GM19025 (cell line): ENCODE measurements around the gene NGEF.

Experiments used
- ATAC-seq: cut with Tn5 transposase; IDR thresholded peaks from one replicate; pipeline ENCODE4 v1.9.1; 2021; ENCODE audit warnings: mild to moderate bottlenecking, low read depth, moderate library complexity; ENCODE audit not compliant: unreplicated experiment

NGEF gene

DNA sequence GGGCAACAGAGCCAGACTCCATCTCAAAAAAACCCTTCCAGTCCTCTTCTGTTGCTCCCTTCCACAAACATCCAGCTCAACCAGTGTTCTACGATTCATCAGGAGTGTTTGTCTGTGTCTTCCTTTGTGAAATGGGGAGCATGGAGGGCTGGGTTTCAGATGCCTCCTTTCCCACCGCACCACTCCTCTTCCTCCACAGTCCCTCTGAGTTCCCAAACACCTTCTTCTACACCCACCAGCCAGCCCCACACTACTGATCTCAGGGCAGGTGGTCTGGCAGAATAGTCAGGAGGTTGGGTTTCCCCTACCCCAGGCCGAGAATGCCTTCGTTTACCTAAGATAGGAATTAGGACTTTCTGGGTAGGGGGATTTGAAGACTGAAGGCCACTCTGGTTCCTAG lies 36.9 kb downstream of the NGEF start:
- no peak for ATAC-seq

DNA sequence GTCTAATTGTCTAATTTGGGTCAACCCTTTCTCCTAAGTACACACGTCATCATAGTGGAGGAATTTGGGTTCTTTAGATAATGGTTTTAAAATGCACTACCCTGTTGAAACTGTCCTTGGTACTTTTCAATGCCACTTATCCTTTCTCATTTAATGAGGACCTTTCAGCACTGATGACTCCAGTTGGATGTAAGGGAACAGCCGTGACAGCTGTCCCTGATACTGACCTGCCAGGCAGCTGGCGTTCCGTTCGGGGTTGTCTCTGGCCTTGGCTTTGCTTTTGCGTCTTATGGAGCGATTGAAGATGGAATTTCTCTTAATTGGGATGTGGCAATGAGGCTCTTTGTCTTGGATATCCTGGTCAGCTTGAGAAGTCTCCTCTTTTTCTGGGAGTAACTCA lies 38.7 kb downstream of the NGEF start:
- ATAC-seq, result no peak

DNA sequence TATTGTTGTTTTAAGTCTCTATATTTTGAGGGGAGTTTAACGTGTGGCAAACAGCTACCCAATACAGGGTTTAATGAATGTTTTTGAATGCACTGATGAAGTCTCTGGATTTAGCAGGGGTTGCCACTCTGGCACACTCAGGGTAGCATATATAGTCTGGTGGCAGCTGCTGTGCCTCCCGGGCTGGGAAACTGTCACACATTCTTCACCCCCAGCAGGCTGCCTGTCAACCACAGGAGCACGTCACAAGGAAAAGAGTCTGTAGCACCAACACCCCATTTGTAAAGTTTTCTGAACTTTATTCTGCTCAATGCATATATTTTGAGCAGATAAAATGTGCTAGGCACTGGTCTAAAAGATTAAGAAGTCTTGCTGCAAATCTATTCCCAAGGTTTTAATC lies 39.3 kb downstream of the NGEF start:
- no peak for ATAC-seq

DNA sequence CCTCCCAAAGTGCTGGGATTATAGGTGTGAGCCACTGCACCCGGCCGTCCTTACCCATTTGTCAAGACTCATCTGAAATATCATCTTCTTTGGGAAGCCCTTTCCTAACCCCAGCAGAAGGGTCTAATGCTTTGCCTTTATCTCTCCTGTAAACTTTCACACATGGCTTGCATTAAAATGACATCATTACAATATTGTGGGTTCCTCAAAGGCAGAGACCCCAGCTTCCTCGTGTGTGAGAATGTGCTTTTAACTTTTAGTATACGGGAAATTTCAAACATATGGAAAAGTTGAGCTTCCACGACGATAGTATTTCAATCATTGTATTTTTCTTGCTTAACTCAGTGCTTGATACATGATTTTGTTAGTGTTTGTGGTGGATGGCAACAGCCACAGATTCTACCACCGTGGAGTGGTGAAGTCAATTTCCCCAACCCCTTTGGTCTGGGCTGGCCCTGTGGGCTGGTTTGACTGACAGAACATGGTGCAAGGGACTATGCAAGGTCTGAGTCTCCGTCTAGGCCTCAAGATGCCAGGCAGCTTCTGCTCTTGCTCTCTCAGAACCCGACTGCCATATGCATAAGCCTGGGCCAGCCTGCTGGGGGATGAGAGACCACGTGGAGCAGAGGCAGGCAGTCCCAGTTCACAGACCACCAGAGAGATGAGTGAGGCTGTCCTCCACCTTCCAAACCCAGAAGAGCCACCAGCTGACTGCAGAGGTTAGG lies 39.9 kb downstream of the NGEF start:
- ATAC-seq, result no peak

DNA sequence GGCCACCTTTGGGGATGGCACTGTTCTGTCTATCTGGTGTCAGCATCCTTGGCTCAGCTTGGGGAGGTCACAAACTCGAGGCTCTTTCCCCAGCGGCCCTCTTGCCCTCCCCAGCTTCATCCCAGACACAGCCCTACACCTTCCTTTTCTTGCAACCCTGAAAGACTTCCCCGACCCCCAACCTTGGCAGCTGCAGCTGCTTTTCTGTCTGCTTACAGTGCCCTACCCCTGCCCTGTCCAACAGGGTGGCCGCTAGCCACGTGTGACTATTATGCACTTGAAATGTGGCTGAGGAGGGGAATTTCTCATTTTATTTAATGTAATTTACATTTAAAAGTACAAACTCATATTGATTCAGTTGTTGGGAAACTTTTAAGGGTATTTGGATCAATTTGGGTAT lies 41.3 kb downstream of the NGEF start:
- no peak for ATAC-seq

DNA sequence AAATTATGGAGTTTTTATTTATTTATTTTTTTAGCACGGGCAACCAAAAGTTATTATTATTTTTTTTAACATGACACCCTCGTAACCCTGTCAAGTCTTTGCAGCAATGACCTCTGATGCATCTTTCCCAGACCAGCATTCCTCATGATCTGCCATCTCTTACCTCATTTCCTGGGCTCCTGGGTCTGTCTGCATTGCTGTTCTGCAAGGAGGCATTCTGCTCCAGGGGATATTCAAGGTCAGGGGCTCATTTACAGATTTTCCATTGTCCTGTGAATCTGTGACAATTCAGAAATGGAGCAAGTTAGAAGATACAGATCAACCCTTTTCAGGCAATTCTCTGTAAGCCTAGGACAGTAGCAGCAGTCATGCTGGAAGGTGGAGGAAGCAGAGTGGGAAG lies 43.0 kb downstream of the NGEF start:
- no peak for ATAC-seq

DNA sequence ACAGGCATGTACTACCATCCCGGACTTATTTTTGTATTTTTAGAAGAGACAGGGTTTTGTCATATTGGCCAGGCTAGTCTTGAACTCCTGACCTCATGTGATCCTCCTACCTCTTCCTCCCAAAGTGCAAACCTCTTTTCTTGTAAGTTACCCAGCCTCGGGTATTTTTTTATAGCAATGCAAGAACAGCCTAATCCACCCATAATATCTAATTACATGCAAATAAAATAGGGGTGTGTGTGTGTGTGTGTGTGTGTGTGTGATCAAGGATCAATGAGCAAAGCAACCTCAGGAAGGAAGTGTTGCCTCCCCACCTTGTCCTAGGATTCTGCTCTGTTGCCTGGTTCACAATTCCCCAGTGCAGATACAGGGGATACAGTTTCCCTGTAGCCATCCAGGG lies 45.6 kb downstream of the NGEF start:
- ATAC-seq, result no peak

DNA sequence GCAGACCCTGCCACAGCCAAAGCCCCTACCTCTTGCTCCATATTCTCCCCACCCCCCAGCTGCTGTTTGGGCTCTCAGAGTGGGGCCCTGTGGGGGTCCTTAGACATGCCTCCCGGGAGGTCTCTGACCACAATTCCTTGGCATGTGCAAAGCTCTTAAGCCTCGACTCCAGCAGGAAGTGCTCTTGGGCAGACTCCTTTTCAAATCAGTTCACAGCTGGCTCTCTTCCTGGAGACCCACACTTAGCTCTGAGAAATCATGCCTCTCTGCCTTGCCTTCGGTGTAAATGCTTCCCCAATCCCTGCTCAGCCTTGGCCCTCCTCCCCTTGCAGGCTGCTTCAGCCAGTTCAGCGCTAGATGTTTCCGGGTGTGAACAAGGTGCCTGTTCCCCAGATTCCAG lies 46.9 kb downstream of the NGEF start:
- no peak for ATAC-seq

DNA sequence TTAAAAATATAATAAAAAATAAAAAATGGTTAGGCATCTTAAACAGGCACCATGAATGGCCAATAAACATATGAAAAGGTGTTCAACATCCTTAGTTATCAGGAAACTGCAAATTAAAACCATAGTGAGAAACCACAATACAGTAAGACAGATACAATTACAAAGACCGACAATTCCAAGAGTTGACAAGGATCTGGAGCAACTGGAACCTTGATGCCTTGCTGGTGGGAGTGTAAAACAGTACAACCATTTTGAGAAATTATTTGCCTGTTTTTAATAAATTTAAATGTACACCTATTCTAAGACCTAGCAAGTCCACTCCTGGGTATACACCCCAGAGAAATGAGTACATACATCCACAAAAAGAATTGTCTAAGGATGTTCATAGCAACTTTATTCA lies 49.1 kb downstream of the NGEF start:
- ATAC-seq, result no peak

DNA sequence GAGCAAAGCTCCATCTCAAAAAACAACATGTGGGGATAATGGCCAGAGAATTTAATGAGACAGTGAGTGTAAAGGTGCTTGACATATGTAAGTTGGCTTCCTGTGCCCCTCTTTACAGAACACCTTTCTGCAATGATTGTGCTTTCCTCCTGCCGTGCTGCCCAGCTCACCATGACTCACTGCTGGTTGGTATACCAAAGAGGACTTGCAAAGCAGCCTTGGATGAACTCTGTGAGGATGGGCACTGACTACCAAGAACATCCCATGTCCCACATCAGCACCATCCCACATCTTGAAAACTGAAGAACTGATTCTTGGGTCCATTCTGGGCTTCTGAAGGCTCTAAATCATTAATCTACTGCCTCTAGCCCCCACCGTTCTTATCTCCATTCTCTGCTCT lies 52.2 kb downstream of the NGEF start:
- ATAC-seq, result no peak

DNA sequence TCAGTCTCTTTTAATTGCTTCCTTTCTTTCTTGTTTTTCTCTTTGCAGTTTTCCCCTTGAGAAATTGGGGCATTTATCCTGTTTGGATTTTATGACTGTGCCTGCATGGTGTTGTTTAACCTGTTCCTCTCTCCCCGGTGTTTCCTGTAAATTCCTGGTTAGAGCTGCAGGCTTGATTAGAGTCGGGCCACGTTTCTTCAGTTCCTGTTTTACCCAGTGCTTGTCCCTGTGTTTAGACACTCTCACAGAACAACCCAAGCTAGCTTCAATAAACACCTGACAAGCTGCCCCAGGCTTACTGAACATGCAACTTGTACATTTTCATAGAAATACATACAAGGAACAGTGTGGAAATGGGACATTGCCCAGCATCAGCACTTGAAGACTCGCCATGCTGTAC lies 53.9 kb downstream of the NGEF start:
- no peak for ATAC-seq

DNA sequence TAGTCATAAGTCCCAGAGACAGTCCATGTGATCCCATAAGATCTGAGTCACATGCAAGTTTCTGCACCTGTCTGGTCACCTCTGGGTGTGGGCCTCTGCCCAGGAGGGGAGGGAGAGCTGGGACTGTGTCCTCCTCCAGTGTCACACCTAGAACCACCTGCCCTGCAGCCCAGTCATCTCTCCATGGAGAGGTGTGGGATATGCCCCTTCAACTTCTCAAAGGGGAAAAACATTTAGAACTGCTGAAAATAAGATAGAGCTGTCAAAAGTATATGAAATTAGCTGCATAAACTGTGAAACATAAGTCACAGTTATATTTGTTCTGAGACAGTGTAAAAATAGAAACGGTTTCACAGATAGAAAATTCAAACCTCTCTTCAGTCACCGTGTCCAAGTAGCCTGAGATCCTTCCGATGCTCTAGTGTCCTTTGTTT lies 55.4 kb downstream of the NGEF start:
- ATAC-seq, result no peak

DNA sequence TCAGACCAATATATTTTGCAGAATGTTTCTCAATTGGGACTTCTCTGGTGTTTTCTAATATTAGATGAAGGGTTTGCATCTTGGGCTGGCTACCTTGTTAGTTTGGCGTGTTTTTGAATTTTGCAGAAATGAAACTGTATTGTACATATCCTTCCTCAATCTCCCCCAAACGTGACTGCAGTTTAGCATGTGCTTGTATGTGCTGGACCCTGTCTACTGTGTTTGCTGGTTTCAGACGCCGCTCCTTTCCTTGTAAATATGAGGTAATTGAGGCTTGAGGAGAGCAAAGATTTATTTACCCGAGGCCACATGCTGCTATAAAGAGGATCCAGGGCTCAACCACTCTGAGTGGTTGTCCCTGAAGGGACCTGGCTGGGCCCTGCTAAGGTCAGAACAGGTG lies 57.2 kb downstream of the NGEF start:
- no peak for ATAC-seq

DNA sequence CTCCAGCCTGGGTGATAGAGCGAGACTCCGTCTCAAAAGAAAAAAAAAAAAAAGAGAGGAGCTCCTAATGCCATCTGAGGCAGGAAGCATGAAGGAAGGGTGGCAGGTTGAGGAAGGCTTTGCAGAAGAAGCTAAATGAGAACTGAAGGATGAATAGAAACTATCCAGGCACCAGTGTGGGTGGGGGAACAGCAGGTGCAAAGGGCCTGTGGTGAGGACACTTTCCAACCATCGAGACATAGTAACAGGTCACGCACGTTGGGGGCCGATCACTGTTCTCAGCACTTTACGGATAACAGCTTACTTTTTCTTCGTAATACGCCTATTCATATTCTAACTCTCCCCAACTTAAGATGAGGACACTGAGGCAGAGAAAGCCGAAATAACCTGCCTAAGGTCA lies 58.4 kb downstream of the NGEF start:
- ATAC-seq, result no peak

DNA sequence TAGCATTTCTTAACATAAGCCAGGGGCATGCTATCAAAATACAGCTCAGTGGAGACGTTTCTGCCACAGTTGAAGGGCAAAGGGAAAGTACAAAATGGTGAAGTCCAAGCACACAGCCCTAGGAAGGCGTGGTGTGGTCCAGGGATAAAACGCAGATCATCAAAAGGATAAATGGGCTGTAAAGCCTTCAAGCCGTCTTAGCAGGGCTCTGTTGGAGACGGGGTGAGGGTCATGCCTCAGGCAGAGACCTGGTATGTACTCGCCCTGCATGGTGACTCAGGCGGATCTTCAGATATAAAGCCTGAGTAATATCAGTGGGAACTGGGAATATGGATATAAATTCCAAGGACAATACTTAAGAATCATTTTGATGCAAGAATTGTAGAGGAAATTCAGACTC lies 61.2 kb downstream of the NGEF start:
- ATAC-seq, result no peak

DNA sequence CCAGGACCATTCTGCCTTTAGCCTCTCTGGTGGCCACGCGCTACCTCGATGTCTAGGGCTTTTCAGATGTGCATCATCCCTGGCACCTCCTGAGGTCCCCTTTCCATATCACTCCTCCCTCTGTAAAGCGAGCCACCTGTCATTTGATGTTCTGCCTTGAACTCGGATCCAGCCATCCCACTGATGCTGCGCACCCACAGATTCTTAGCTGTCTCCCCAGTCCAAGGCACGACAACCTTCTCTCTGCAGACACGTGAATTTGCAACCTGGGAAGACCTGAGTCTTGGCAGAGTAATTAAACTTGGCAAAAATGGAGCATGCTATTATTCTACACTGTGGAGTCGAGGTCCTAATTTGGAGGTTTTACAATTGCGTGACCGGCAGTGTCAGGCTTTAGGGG lies 61.9 kb downstream of the NGEF start:
- no peak for ATAC-seq

DNA sequence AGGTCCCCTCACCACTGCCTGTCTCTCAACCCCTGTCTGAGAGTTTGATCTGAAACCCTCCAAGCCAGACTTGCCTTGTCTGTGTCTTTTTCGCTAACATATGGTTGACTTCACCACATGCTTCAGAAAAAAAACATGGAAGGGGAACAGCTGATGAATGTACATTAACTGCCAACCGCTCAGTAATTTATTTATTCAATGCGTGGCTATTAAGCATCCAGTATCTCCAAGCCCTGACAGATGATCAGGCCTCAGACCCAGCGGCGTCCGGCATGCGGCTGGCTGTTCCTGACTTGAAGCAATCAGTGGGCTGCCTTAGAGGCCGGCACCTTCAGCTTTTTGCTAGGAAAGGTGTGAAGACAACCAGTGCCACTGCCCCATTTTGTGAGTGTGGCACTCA lies 62.3 kb downstream of the NGEF start:
- ATAC-seq, result no peak

DNA sequence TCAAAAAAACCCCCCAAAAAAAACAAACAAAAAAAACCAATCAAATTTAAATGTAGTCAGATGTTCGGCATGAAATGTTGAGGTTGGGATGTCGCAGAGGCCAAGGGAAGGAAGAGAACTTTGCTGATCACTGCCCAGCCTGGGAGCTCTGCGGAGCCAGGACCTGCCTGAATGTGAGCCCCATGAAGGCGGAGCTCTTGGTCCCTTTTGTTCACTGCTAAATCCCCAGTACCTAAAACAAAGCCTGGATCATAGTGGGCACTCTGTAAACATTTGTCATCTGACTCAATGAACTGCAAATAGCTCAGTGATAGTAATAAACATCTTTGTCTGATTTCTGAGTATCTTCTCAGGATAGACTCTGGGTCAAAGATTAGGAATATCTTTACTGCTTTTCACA lies 64.0 kb downstream of the NGEF start:
- ATAC-seq, result no peak

DNA sequence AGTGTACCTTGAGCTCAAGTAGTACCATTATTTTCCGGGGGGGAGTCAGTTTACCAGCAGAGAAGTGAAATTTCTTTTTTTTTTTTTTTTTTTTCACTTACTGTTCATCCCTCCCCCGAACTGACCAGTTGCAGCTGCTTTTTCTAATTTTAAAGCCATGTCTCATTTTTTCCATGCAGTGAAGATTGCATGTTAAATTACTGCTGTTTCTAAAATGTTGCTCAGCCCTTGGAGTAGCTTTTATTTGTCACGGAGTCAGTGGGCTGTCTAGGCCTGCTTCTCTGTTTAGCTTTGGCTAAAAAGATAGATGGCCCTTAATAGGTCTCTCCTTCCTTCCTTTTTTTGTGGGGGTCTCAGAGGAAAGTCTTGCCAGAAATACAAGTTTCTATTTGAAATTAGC lies 70.2 kb downstream of the NGEF start:
- ATAC-seq, result no peak

DNA sequence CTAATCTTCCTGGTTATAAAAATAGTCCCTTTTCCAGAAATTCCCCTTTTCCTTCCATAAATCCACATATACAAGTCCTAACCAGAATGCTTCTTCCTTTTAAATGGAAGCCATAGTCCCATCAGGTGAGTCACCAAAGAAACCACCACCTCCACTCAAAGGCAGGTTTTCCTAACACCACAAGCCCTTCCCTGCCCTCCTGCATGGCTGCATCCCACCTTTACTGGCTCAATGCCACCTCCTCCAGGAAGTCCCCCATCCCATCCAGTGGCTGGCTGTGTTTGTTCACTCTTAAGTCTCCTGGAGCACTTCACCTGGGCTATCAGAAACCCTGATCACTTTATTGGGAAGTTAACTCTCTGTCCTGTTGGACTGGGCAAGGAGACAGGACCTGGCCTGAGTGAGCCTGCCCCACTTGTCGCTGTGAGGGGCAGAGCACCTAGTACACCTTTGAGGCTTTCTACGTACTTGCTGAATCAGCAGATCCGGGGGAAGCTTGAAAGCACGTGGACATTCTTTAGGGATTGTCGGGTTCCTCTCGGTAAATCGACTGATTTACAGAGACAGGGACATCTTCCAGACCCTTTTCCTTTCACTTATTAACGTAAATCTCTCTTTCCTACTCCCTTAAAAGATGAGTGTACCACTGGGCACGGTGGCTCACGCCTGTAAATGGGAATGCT lies 71.0 kb downstream of the NGEF start:
- ATAC-seq, result no peak

DNA sequence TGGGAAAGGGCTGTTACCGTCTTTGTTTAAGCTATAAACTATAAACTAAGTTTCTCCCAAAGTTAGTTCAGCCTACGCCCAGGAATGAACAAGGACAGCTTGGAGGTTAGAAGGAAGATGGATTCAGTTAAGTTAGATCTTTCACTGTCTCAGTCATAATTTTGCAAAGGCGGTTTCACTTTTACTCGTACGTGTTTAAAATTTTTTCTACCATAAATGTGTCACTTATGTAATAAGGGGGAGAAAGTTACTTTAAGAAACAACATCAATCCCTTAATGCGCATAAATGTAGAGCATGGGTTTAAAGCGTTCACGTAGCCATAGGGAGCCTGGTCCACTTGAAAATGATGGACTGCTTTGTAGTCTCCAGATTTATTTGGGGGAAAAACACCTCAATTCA lies 71.7 kb downstream of the NGEF start:
- ATAC-seq, result no peak

DNA sequence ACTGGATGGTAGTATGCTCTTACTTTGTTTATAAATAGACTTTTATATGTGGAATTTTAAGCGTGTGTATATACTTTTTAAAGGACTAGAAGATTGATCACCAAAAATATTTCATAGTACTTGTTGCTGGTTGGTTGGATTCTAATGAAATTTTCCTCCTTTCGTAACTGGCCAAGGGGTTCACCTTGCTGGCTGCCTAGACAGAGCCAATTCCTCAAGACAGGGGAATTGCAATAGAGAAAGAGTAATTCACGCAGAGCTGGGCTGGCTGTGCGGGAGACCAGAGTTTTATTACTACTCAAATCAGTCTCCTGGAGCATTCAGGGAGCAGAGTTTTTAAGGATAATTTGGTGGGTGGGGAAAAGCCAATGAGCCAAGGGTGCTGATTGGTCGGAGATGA lies 72.3 kb downstream of the NGEF start:
- no peak for ATAC-seq
